ENCODE measurements around the gene CTNNA1. TPM values are rescaled to one million over a fixed set of nuclear protein-coding genes. Genes with fewer than 3 reads are reported as not detected.

The CTNNA1 gene
- total RNA-seq, 1 experiment from 2014 or later, result 1.9 TPM

GRCh38 chr5:138884554-138884953 is 131.3 kb downstream of the CTNNA1 start:
- POLR2A ChIA-PET (ENCODE audit: unreplicated experiment), result no interaction called here
- no peak overlapping the region for H3K9ac ChIP-seq (ENCODE audit: low read length)
- no peak overlapping the region for H3K4me2 ChIP-seq (ENCODE audit: low read length)
- TF ChIP-seq EZH2phosphoT487 (IDR thresholded peaks at IDR 0.05; ENCODE audit: borderline replicate concordance, low read length) (no peak), EZH2 (IDR thresholded peaks at IDR 0.05; ENCODE audit: low read length, unreplicated experiment) (no peak)
- TF ChIP-seq, protein P1, sequence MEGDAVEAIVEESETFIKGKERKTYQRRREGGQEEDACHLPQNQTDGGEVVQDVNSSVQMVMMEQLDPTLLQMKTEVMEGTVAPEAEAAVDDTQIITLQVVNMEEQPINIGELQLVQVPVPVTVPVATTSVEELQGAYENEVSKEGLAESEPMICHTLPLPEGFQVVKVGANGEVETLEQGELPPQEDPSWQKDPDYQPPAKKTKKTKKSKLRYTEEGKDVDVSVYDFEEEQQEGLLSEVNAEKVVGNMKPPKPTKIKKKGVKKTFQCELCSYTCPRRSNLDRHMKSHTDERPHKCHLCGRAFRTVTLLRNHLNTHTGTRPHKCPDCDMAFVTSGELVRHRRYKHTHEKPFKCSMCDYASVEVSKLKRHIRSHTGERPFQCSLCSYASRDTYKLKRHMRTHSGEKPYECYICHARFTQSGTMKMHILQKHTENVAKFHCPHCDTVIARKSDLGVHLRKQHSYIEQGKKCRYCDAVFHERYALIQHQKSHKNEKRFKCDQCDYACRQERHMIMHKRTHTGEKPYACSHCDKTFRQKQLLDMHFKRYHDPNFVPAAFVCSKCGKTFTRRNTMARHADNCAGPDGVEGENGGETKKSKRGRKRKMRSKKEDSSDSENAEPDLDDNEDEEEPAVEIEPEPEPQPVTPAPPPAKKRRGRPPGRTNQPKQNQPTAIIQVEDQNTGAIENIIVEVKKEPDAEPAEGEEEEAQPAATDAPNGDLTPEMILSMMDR (conservative IDR thresholded peaks at IDR 0.05; ENCODE audit: low read depth, low read length), result no peak
- H3K79me2 ChIP-seq (ENCODE audit: low read length), result no peaks in the 10 kb centered on the region
- H2AFZ ChIP-seq (ENCODE audit: low read length), result no peak overlapping the region
- no peaks in the 10 kb centered on the region for H3K4me1 ChIP-seq (ENCODE audit: insufficient read depth, low read length)
- no peaks in the 10 kb centered on the region for H3K9me3 ChIP-seq (ENCODE audit: low read length)
- no TSS peak for BruUV-seq (replicated peaks)
- CTCF ChIA-PET, result no interaction called here
- H3K9me2 ChIP-seq (replicated peaks; ENCODE audit: low read length), result no peaks in the 10 kb centered on the region
- H3F3A ChIP-seq (ENCODE audit: low read length, unreplicated experiment), result no peaks in the 10 kb centered on the region
- DNase-seq (no peak), ATAC-seq (no peak)
- H4K20me1 ChIP-seq (ENCODE audit: low read length), result no peaks in the 10 kb centered on the region
- no peaks in the 10 kb centered on the region for H3K27me3 ChIP-seq (ENCODE audit: low read length)
- intact Hi-C loops (cut with micrococcal nuclease), result no loop called here
- no peak overlapping the region for H3K27ac ChIP-seq (ENCODE audit: low read length)
- no peak overlapping the region for H3K4me3 ChIP-seq (ENCODE audit: low read length)
- no peaks in the 10 kb centered on the region for H3K36me3 ChIP-seq (ENCODE audit: low read depth, low read length)

GRCh38 chr5:138889994-138890393 is 136.8 kb downstream of the CTNNA1 start:
- intact Hi-C loops (cut with micrococcal nuclease), result no loop called here
- H3K27ac ChIP-seq (ENCODE audit: low read length), result no peak overlapping the region

GRCh38 chr5:138890644-138891043 is 137.4 kb downstream of the CTNNA1 start:
- Histone ChIP-seq H3K79me2 (ENCODE audit: low read length) (no peaks in the 10 kb centered on the region), H3K4me3 (ENCODE audit: low read length) (no peak overlapping the region), H4K20me1 (ENCODE audit: low read length) (no peaks in the 10 kb centered on the region), H3K9me2 (replicated peaks; ENCODE audit: low read length) (no peaks in the 10 kb centered on the region), H3K4me2 (ENCODE audit: low read length) (no peak overlapping the region), H3K27me3 (ENCODE audit: low read length) (no peaks in the 10 kb centered on the region), H3K9ac (ENCODE audit: low read length) (no peak overlapping the region), H3K27ac (ENCODE audit: low read length) (no peak overlapping the region), H3K4me1 (ENCODE audit: insufficient read depth, low read length) (no peaks in the 10 kb centered on the region), H3K36me3 (ENCODE audit: low read depth, low read length) (no peaks in the 10 kb centered on the region), H3F3A (ENCODE audit: low read length, unreplicated experiment) (no peaks in the 10 kb centered on the region), H3K9me3 (ENCODE audit: low read length) (no peaks in the 10 kb centered on the region), H2AFZ (ENCODE audit: low read length) (no peak overlapping the region)
- ChIA-PET POLR2A (ENCODE audit: unreplicated experiment) (no interaction called here), CTCF (no interaction called here)
- TF ChIP-seq, protein P1 (conservative IDR thresholded peaks at IDR 0.05; ENCODE audit: low read depth, low read length), result no peak
- TF ChIP-seq EZH2 (IDR thresholded peaks at IDR 0.05; ENCODE audit: low read length, unreplicated experiment) (no peak), EZH2phosphoT487 (IDR thresholded peaks at IDR 0.05; ENCODE audit: borderline replicate concordance, low read length) (no peak)
- DNase-seq (no peak), ATAC-seq (no peak)
- no TSS peak for BruUV-seq (replicated peaks)
- intact Hi-C loops (cut with micrococcal nuclease), result no loop called here

More at GRCh38 chr5:138889994-138890393, 136.8 kb downstream of the CTNNA1 start:
- Histone ChIP-seq H3K9ac (ENCODE audit: low read length) (no peak overlapping the region), H3K79me2 (ENCODE audit: low read length) (no peaks in the 10 kb centered on the region), H3K9me2 (replicated peaks; ENCODE audit: low read length) (no peaks in the 10 kb centered on the region), H3K36me3 (ENCODE audit: low read depth, low read length) (no peaks in the 10 kb centered on the region), H3K9me3 (ENCODE audit: low read length) (no peaks in the 10 kb centered on the region), H3K4me3 (ENCODE audit: low read length) (no peak overlapping the region), H3K4me1 (ENCODE audit: insufficient read depth, low read length) (no peaks in the 10 kb centered on the region), H3K4me2 (ENCODE audit: low read length) (no peak overlapping the region), H2AFZ (ENCODE audit: low read length) (no peak overlapping the region), H3K27me3 (ENCODE audit: low read length) (no peaks in the 10 kb centered on the region), H4K20me1 (ENCODE audit: low read length) (no peaks in the 10 kb centered on the region), H3F3A (ENCODE audit: low read length, unreplicated experiment) (no peaks in the 10 kb centered on the region)
- ChIA-PET CTCF (no interaction called here), POLR2A (ENCODE audit: unreplicated experiment) (no interaction called here)
- ATAC-seq (no peak), DNase-seq (no peak)
- no TSS peak for BruUV-seq (replicated peaks)
- no peak for TF ChIP-seq EZH2phosphoT487 (IDR thresholded peaks at IDR 0.05; ENCODE audit: borderline replicate concordance, low read length)
- TF ChIP-seq, protein P1 (conservative IDR thresholded peaks at IDR 0.05; ENCODE audit: low read depth, low read length), result no peak
- TF ChIP-seq EZH2 (IDR thresholded peaks at IDR 0.05; ENCODE audit: low read length, unreplicated experiment), result no peak

Measured in PC-3 (cell line).